ENCODE measurements around the gene SLC5A2.
"Not testable (repeated sequence)": the region's sequence is repeated elsewhere in the genome, so short reads cannot be mapped to it uniquely, and the experiment has no call there.

DNA sequence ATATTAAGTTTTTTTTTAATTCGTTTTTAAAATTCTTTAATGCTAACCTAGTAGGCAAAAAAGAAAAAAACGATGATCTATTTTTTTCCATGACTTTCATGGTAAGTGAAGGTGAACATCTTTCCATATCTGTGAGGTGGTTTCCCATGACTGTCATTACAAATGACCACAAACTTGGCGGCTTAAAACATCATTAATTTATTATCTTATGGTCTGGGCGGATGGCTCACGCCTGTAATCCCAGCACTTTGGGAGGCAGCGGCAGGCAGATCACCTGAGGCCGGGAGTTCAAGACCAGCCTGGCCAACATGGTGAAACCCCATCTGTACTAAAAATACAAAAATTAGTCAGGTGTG, 55.3 kb downstream of the SLC5A2 start:
- TF ChIP-seq ZNF266 (tag by site-specific recombination; IDR thresholded peaks at IDR 0.05; ENCODE audit: low read depth); ZNF280C (tag by site-specific recombination; IDR thresholded peaks at IDR 0.05); ZNF621 (tag by site-specific recombination; IDR thresholded peaks at IDR 0.05); ZNF623 (tag by site-specific recombination; IDR thresholded peaks at IDR 0.05): not testable (repeated sequence)
- TF ChIP-seq, protein P1, sequence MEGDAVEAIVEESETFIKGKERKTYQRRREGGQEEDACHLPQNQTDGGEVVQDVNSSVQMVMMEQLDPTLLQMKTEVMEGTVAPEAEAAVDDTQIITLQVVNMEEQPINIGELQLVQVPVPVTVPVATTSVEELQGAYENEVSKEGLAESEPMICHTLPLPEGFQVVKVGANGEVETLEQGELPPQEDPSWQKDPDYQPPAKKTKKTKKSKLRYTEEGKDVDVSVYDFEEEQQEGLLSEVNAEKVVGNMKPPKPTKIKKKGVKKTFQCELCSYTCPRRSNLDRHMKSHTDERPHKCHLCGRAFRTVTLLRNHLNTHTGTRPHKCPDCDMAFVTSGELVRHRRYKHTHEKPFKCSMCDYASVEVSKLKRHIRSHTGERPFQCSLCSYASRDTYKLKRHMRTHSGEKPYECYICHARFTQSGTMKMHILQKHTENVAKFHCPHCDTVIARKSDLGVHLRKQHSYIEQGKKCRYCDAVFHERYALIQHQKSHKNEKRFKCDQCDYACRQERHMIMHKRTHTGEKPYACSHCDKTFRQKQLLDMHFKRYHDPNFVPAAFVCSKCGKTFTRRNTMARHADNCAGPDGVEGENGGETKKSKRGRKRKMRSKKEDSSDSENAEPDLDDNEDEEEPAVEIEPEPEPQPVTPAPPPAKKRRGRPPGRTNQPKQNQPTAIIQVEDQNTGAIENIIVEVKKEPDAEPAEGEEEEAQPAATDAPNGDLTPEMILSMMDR (tag by site-specific recombination; IDR thresholded peaks at IDR 0.05), result not testable (repeated sequence)
